Left ventricle myocardium superior (tissue), 1 donor: Measurements from ENCODE around the gene ST3GAL3. TPM values are rescaled to one million over a fixed set of nuclear protein-coding genes. Genes with fewer than 3 reads are reported as not detected.
"Not testable (repeated sequence)": the region's sequence is repeated elsewhere in the genome, so short reads cannot be mapped to it uniquely, and the experiment has no call there.

Source experiments
- ATAC-seq: fragments of 200-7000 bp; cut with Tn5 transposase; one replicate; pipeline ENCODE4 v1.9.1; 2020; ENCODE audit warnings: mild to moderate bottlenecking, moderate library complexity
- DNase-seq: peaks from one replicate; pipeline ENCODE4 v3.0.0-alpha.2; 2020
- intact Hi-C: fragments of 100-400 bp; cut with micrococcal nuclease; formaldehyde crosslinking; loops from one replicate; pipeline ENCODE4 v1.11.0; 2022
- total RNA-seq: library from RNA; stranded (reverse); fragmentation: NEBNext Ultra II Directional; extraction: Animal tissue kit (Norgen Biotek cat#: 25700); gene quantifications from one replicate; pipeline ENCODE4 v1.2.1, GENCODE V29; 2021
- donor health status: DM: no; HTN: yes; CAD: no; lungs with severe emphysema.

The ST3GAL3 gene
- total RNA-seq, 1 donor from 2014 or later, result 24.7 TPM

- DNase-seq, result no peak
These were observed 95.8 kb downstream of the ST3GAL3 start for GRCh38 chr1:43803105-43803504.

GRCh38 chr1:43803646-43804045 lies 96.3 kb downstream of the ST3GAL3 start:
- no peak for DNase-seq
- ATAC-seq, result no peak
- intact Hi-C loops, result no loop called here

More at GRCh38 chr1:43803105-43803504, 95.8 kb downstream of the ST3GAL3 start:
- intact Hi-C loops, result no loop called here
- no peak for ATAC-seq

DNA sequence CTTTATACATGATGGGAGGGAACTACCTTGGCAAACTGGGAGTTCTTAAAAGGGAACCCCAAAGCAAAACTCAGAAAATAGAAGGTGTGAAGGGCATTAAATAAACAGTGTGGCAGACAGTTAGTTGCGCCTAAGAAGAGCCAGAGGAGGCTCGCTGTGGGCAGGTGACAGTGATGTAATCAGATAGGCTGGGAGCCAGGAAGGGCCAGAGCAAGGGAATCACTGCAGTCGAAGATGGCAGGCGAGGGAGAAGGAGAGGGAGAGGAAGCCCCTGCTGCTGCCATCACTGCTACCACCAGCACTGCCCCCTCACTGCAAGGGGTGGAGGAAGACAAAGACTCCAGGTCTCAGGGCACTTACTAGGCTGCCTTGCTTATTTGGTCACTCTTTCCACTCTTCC lies 97.2 kb downstream of the ST3GAL3 start:
- intact Hi-C loops, result no loop called here
- DNase-seq (no peak), ATAC-seq (no peak)

- ATAC-seq (no peak), DNase-seq (no peak)
- intact Hi-C loops, result no loop called here
These were observed 98.0 kb downstream of the ST3GAL3 start for GRCh38 chr1:43805340-43805739.

DNA sequence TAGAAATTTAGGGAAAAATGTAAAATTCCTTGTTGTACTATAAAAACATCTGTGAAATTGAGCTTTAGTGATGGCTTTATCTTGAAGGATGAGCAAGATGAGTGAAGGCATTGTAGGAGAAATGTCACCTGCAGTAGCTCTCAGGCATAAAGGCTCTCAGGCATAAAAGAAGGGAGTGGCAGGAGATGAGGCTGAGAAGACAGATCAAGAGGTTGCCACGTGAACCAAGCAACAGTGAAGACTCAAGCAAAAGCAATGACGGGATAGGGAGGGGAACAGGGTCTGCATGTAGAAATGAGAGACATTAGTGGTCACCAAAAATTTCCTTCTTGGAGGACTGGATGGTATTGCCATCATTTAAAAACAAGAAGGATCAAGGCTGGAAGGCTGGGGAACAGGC lies 98.8 kb downstream of the ST3GAL3 start:
- intact Hi-C loops, result no loop called here
- no peak for ATAC-seq
- DNase-seq, result no peak

GRCh38 chr1:43809097-43809673 lies 101.8 kb downstream of the ST3GAL3 start:
- ATAC-seq (no peak), DNase-seq (no peak)
- intact Hi-C loops, result no loop called here

GRCh38 chr1:43812579-43812978 lies 105.2 kb downstream of the ST3GAL3 start:
- no peak for ATAC-seq
- intact Hi-C loops, result no loop called here
- DNase-seq, result no peak

GRCh38 chr1:43814401-43814800 lies 107.1 kb downstream of the ST3GAL3 start:
- intact Hi-C loops, result no loop called here
- ATAC-seq (no peak), DNase-seq (no peak)

DNA sequence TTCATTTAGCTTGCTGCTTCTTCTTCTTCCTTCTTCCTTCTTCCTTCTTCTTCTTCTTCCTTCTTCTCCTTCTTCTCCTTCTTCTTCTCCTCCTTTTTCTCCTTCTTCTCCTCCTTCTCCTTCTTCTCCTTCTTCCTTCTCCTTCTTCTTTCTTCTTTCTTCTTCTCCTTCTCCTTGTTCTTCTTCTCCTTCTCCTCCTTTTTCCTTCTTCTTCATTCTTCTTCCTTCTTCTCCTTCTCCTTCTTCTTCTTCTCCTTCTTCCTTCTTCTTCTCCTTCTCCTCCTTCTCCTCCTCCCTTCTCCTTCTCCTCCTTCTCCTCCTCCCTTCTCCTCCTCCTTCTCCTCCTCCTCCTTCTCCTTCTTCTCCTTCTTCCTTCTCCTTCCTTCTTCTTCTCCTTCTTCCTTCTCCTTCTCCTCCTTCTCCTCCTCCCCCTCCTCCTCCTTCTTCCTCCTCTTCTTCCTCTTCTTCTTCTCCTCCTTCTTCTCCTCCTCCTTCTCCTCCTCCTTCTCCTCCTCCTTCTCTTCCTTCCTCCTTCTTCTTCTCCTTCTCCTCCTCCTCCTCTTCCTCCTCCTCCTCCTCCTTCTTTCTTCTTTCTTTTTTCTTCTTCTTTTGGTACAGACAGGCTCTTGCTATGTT lies 110.1 kb downstream of the ST3GAL3 start:
- DNase-seq (no peak), ATAC-seq (no peak)
- intact Hi-C loops, result no loop called here

GRCh38 chr1:43818691-43819090 lies 111.4 kb downstream of the ST3GAL3 start:
- no peak for ATAC-seq
- DNase-seq, result no peak
- intact Hi-C loops, result no loop called here

GRCh38 chr1:43819357-43819756 lies 112.0 kb downstream of the ST3GAL3 start:
- DNase-seq (no peak), ATAC-seq (no peak)
- intact Hi-C loops, result no loop called here

- DNase-seq (no peak), ATAC-seq (no peak)
- intact Hi-C loops, result no loop called here
These were observed 114.1 kb downstream of the ST3GAL3 start for GRCh38 chr1:43821471-43821870.

DNA sequence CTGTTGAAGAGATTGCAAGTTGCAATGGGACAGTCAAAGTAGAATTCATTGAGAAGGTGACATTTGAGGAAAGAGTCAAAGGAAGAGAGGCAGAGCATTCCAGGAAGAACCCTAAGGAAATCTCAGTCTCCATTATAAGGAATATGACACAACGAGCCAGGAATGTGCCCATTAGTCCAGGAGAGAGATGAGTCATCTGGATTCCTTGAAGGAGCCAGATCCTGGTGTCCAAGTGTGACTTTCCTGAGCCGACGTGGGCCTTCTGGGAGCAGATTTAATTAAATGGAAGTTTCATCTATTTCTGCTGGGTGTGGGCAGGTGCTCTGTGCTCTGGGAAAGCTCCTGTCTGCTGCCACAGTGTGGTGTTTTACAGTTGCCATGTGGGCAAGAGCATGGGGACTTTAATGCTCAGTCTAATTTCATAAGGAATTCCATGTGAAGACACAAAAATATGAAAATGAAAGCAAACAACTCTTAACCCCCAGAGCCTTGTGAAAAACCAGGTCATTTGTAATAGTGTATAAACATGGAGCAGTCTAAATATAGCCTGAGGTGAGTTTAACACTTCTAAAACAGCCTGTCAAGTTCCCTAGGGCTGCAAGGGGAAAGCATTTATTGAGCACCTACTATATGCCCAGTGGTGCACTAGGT lies 114.8 kb downstream of the ST3GAL3 start:
- intact Hi-C loops, result no loop called here
- DNase-seq (no peak), ATAC-seq (peak; percentile 55)

DNA sequence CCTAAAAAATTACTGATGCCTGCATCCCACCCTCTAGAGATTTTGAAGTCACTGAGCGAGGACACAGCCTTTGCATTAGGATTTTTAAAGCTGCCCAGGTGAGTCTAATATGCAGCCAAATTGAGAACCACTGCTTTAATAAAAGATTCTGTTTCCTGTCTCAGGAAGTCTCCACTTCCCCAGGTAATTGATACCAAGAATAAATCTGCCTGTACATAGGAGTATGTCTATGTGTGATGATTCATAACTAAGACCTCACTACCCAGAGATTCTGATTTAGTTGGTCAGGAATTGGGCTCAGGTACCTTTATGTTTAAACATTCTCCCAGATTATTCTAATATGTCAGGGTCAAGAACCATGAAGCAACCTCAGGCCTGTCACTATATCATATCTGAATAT lies 117.5 kb downstream of the ST3GAL3 start:
- ATAC-seq, result no peak
- DNase-seq, result no peak
- intact Hi-C loops, result no loop called here

DNA sequence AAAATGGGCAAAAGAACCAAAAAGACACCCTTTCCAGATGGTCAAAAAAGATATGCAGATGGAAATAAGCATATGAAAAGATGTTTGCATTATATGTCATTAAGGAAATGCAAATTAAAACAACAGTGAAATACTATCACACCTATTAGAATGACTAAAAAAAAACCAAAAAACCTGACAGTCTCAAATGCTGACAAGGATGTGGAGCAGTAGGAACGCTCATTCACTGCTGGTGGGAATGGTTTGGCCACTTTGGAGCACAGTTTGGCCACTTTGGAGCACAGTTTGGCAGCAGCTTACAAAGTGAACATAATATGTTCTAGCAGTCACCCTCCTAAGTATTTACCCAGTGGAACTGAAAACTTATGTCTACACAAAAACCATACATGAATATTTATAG lies 121.2 kb downstream of the ST3GAL3 start:
- no peak for DNase-seq
- no peak for ATAC-seq
- intact Hi-C loops, result no loop called here

GRCh38 chr1:43830802-43831201 lies 123.5 kb downstream of the ST3GAL3 start:
- ATAC-seq (no peak), DNase-seq (no peak)
- intact Hi-C loops, result no loop called here

DNA sequence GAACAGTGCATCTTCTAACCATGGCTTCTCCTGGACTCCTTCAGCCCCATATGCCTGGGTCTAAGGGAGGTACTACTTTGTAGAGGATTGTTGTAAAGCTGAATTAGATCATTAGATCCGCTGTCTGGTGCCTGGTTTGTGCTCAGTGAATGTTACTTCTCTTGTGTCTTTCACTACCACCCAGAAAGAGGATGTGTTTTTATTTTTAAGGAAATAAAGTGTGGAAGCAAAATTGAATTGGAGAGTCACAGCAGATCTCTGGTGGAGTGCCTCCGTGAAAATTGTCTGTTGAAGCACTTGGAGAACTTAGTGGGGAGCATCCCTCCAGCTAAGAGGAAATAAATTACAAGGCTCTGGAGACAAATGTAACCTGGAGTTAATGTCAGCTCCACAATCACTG lies 124.5 kb downstream of the ST3GAL3 start:
- DNase-seq (no peak), ATAC-seq (no peak)
- intact Hi-C loops, result no loop called here

GRCh38 chr1:43832255-43832654 lies 124.9 kb downstream of the ST3GAL3 start:
- intact Hi-C loops, result no loop called here
- DNase-seq (no peak), ATAC-seq (no peak)

GRCh38 chr1:43832998-43833397 lies 125.7 kb downstream of the ST3GAL3 start:
- intact Hi-C loops, result no loop called here
- DNase-seq (no peak), ATAC-seq (no peak)

DNA sequence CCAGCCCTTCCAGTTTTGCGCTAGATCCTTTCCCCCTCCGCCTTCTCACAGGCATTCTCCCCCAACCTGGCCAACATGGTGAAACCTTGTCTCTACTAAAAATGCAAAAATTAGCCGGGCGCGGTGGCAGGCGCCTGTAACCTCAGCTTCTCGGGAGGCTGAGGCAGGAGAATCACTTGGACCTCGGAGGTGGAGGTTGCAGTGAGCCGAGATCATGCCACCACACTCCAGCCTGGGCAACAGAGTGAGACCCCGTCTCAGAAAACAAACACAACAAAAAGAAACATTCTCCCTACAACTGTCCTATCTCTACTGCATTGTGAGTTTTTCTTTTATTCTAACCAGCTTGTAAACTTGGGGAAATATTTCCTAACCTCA lies 126.6 kb downstream of the ST3GAL3 start:
- intact Hi-C loops, DNase-seq, ATAC-seq: not testable (repeated sequence)
